CD4-positive, alpha-beta T cell treated with Interferon gamma for 1 hour (primary cell): ENCODE measurements around the gene NFIA.

Experiments
- DNase-seq: peaks from one replicate; pipeline ENCODE4 v3.0.0-alpha.2; 2020

The NFIA gene

DNA sequence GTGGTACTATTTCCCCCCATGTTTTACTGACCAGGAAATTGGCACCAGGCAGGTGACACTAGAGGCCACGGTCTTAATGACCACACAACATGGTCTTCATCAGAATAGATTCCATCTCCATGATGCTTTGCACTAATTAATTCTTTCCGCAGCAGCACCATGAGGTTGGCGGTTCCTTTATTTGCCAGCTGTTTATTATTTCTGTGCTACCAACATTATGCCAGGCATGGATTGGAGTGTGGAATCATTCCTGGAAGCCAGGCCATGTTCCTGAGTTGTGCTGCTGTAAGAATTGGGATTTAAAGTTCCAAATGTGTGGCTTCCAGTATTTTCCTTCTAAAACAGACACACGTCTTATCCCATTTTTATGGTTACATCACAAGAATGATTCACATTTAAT, 107.8 kb downstream of the NFIA start:
- DNase-seq: no peak

DNA sequence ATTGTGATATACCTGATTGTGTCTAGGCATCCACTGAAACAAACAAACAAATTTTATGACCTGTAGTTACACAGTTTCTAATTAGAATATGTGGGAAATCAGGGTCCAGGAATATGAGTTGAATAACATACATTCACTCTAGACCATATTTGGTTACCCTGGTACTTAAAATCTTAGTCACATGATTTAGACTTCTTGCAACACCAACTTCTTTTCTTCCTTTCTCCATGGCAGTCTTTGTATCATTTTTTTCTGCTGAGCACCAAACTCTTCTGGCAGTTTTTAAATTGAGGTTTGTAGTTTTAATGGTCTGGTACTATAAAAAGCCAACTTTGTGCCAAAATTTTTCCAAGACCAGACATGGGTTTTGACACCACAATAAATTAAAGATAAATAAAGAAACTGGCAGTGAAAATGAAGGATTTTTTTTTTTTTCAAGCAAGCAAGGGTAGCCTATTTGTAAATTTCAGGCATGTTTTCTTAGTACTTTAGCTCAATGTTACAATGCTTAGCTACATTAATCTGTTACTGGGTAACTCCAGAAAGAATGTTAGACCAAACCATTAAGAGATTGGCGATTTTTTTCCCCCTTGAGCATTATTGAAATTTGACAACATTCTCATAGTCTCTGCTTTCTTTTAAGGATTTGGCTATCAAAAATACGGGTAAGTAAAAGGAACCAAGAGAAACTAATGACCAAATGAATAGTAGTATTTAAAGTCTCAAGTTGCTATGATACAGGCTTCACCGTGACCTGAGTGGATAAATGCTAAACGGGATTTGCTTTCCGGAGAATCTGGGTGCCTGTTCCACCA, 108.5 kb downstream of the NFIA start:
- DNase-seq: no peak

DNA sequence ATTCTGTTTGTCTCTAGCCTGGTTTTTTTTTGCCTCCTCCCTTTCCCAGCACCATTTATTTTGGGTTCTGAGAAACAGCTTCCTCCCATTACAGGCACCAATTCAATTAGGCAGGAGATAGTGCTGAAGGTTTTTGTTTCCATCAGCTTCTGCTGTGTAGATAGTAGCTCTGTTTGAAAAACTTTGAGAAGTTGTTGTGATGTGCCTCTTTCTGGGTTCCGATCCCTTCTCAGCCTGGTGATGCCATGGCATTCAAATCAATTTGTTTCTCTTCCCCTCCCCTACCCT, 109.0 kb downstream of the NFIA start:
- DNase-seq: no peak

GRCh38 chr1:61192663-61193330, 110.4 kb downstream of the NFIA start:
- DNase-seq: no peak

- no peak for DNase-seq
Observed at GRCh38 chr1:61193808-61194207, 111.4 kb downstream of the NFIA start.

DNA sequence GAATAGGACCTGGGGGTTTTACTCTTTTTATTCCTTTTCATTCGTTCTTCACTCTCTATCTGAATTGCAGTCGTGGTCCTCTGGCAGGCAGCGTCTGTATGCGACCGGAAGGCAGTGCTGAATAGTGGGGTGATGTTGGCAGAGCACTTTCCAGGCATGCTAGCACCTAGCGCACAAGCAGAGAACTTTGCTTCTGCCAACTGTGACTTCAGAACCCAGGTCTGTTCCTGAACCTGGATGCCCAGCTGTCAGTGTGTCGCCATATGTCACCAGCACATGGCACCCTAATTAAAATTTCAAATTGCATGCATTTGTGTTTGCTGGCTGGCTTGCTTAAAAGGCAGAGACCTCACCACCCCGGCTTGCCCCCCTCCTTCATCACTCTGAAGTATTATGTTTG, 116.2 kb downstream of the NFIA start:
- DNase-seq: no peak

- no peak for DNase-seq
Observed at GRCh38 chr1:61201035-61201434, 118.7 kb downstream of the NFIA start.

DNA sequence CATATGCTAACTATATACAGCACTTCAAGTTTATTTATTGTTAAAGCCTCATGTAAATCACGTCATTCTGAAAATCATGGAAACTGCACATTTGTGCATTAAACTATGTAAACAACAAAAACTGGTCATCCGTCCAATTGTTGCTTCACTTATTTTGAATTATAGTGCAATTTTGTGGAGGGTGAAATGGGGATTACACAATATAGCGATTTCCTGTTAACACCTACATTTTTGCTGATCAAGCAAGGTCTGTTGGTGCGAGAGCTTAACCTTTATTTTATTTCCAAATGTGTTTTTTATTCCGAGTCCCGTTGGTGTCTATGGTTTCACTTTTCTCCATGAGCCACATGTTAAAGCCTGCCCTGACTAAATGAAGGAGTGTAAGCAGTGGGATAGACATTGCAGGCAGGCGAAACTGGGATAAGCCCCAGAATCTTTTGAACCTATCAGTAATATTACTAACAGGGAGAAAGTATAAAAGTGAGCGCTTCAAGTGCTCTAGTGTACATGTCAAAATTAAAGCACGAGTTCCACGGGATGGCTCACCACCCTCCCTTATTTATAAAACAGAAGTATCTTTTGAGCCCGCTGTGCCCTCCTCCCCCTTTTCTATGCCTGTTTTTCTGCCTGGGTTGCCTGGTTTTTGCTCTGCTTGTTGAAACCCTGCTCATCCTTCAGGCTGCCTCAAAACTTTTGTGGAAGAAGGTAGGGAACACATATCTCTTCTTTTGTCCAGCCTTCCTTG, 120.7 kb downstream of the NFIA start:
- DNase-seq: no peak

DNA sequence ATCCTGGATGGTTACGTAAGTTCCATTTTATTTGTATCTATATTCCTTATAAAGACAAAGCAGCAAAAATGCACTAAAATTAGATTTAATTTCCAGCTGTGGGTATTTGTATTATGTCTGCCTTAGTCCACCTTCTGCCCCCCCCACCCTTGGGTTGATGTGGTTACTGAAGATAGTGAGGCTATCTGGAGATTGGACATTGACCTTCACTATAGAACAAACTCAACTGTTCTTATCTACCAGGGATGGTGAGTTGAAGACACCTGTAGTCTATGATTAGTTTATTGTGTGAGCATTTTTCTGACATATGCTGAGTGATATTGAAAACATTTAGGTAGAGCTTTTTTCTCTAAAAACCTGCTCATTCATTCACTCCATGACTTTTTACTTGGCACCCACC, 122.2 kb downstream of the NFIA start:
- no peak for DNase-seq

DNA sequence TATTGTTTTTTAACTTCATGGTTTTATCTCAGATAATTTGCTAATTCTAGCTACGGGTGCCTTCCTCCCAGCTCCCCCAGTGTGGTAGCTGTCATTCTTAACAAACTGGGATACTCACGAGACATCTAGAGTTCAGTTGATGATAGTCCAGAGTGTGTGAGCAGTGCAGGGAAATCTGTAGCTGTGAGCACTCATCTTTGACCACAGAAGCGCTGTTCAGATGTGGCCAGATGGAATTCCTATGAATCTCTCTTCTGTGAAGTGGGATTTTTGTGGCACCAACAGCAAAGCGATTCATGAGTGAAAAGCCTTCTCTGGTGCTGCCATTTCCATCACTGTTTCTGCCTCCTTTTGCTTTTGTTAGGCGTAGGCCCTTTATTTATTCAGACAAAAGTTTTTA, 125.1 kb downstream of the NFIA start:
- no peak for DNase-seq

- DNase-seq: no peak
Observed at GRCh38 chr1:61208172-61208571, 125.8 kb downstream of the NFIA start.

DNA sequence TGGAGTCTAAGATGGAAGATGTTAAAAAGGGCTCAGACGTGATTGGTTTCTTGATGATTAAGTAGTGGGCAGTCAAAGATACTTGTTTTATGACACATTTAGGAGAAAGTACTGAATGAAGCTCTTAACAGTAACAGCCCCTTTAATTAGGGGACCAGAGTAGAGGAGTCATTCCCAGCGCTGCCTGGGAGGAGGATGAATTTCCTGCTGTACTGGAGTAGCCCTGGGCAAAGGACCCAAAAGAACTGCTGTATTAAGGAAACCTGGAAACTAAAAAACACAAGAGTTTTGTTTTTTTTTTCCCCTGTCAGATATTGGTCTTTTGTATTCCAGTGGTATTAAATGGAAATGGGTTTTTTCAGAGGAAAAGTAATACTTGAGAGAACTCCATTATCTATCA, 126.5 kb downstream of the NFIA start:
- no peak for DNase-seq

- no peak for DNase-seq
Observed at GRCh38 chr1:61210435-61211154, 128.2 kb downstream of the NFIA start.

DNA sequence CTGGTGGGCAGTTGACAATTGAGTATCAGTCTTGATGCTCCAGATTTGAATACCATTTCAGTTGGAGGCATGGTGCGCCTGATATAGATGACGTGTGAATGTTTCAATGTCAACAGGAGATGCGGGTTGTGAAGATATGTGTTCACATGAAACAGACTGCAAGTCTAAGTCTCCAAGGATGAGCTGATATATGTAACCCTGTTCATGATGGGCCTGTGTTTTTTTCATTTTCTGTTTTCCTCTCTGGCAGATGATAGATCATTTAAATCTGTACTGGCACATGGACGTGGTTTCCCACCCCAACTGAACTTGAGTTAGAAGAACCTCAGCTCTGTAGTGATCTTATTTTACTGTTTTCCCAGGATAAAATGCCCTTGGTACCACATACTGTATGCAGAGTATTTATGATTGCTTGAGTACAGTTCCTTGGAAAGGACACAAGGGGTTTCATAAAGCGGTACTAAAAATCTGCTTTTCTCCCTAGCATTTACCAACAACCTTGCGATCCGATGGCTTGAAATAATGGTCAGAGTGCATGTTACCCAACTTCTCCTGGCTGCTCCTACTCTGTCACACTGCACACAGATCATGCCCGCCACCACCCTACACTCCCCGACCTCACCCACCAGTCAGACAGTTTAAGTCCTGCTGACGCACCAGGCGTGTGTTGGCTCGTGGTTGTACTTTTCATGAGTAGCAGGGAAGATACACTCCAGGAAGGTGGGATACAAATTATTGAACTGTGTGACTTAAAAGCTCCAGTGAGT, 131.1 kb downstream of the NFIA start:
- no peak for DNase-seq

DNA sequence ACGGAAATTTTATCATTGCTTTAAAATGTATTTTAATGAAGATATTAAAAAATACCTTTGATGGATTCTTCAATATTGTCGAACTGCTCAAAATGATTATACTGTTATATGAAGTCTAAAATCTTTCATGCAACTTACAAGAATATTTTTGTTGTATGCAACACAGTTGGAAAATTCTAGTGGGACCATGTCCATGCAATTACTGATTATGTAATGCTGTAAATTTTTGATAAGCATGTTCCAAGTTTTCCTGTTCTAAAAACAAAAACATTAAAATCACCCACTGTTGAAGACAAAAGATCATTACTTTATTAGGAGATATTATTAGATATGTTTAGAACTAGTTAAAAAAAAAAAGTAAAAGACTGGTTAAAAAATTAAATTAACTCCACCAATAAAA, 132.8 kb downstream of the NFIA start:
- DNase-seq: no peak

GRCh38 chr1:61215676-61216289, 133.4 kb downstream of the NFIA start:
- no peak for DNase-seq

GRCh38 chr1:61220536-61220935, 138.2 kb downstream of the NFIA start:
- DNase-seq: no peak

DNA sequence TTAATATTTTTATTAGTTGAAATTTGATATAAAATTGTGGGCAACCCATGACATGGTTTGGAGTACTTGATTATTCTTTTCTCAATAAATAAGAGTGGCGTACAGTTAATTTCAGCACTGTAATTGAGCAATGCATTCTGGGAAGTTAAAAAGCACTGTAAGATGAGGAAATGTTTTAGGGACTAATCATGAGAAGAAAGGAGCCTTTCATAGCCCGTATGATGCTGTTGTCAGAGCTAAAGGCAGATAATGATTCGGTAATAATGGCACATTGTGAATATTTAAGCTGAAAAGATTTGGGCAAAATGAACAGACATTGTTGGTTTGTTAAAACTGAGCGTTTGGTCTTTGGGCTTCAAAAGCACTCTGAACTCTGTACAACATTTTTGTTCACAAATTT, 139.3 kb downstream of the NFIA start:
- no peak for DNase-seq

- no peak for DNase-seq
Observed at GRCh38 chr1:61222240-61222639, 139.9 kb downstream of the NFIA start.

DNA sequence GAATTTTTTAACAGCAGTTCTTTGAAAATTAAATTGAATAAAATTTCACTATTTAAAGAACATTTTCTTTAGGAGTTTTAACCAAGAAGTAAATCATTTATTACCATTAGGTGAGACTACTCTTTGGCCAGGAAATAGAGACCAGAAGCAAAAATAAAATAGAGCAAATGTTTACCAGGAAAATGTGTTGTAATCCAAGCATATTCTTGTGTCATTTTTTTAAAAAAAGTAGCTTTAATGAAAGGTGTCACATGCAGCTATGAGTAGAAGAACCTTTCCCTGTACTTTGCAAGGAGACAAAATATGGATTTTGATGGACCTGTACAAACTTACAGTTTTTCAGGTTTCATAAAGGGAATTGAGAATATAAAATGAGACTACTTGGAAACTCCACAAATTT, 140.8 kb downstream of the NFIA start:
- DNase-seq: no peak

- no peak for DNase-seq
Observed at GRCh38 chr1:61224609-61225008, 142.2 kb downstream of the NFIA start.

GRCh38 chr1:61225478-61225877, 143.1 kb downstream of the NFIA start:
- DNase-seq: no peak
